ENCODE results near the gene SNRPB.
"Not testable (repeated sequence)": the region's sequence is repeated elsewhere in the genome, so short reads cannot be mapped to it uniquely, and the experiment has no call there.

- TF ChIP-seq CTCF (IDR thresholded peaks at IDR 0.05; ENCODE audit: low read length); EZH2 (IDR thresholded peaks at IDR 0.05; ENCODE audit: borderline replicate concordance, low read length): not testable (repeated sequence)
Measured at GRCh38 chr20:2506426-2506825, 35.8 kb upstream of the SNRPB start.

Measured in OCI-LY1 (cell line).